CD4-positive, alpha-beta T cell treated with Interleukin-15 for 1 hour (primary cell): ENCODE results near the gene PLXNB3.
A peak's percentile ranks its signal among the peaks of the same experiment; 100 is the strongest.

Source experiments
- DNase-seq: peaks from one replicate; pipeline ENCODE4 v3.0.0-alpha.2; 2020

The PLXNB3 gene

GRCh38 chrX:153762626-153763173 lies 1.3 kb upstream of the PLXNB3 start:
- peak; percentile 12 for DNase-seq

GRCh38 chrX:153763298-153763932 lies 634 bp upstream of the PLXNB3 start:
- peak; percentile 13 for DNase-seq

GRCh38 chrX:153764786-153765137 lies 713 bp downstream of the PLXNB3 start:
- DNase-seq, result no peak

- DNase-seq, result peak; percentile 16
Measured at GRCh38 chrX:153765138-153766079, 1.4 kb downstream of the PLXNB3 start.

GRCh38 chrX:153766098-153766817 lies 2.2 kb downstream of the PLXNB3 start:
- DNase-seq, result peak; percentile 14

GRCh38 chrX:153766871-153767673 lies 3.0 kb downstream of the PLXNB3 start:
- DNase-seq, result peak; percentile 13

- peak; percentile 10 for DNase-seq
Measured at GRCh38 chrX:153767674-153768055, 3.6 kb downstream of the PLXNB3 start.

- DNase-seq, result peak; percentile 16
Measured at GRCh38 chrX:153768311-153769157, 4.5 kb downstream of the PLXNB3 start.

GRCh38 chrX:153769158-153769864 lies 5.3 kb downstream of the PLXNB3 start:
- peak; percentile 9 for DNase-seq

- DNase-seq, result peak; percentile 14
Measured at GRCh38 chrX:153769865-153770600, 6.0 kb downstream of the PLXNB3 start.

- DNase-seq, result peak; percentile 12
Measured at GRCh38 chrX:153770601-153771414, 6.8 kb downstream of the PLXNB3 start.

GRCh38 chrX:153771415-153772315 lies 7.6 kb downstream of the PLXNB3 start:
- peak; percentile 12 for DNase-seq

GRCh38 chrX:153772316-153773217 lies 8.5 kb downstream of the PLXNB3 start:
- DNase-seq, result no peak

- peak; percentile 8 for DNase-seq
Measured at GRCh38 chrX:153773218-153773611, 9.2 kb downstream of the PLXNB3 start.

- DNase-seq, result no peak
Measured at GRCh38 chrX:153773741-153774575, 9.9 kb downstream of the PLXNB3 start.
